ENCODE data around the gene SDR39U1. TPM values are rescaled to one million over a fixed set of nuclear protein-coding genes. Genes with fewer than 3 reads are reported as not detected.
A peak's percentile ranks its signal among the peaks of the same experiment; 100 is the strongest.

The SDR39U1 gene
- total RNA-seq, 2 experiments from 2014 or later = 43.6 to 55.5 TPM

DNA sequence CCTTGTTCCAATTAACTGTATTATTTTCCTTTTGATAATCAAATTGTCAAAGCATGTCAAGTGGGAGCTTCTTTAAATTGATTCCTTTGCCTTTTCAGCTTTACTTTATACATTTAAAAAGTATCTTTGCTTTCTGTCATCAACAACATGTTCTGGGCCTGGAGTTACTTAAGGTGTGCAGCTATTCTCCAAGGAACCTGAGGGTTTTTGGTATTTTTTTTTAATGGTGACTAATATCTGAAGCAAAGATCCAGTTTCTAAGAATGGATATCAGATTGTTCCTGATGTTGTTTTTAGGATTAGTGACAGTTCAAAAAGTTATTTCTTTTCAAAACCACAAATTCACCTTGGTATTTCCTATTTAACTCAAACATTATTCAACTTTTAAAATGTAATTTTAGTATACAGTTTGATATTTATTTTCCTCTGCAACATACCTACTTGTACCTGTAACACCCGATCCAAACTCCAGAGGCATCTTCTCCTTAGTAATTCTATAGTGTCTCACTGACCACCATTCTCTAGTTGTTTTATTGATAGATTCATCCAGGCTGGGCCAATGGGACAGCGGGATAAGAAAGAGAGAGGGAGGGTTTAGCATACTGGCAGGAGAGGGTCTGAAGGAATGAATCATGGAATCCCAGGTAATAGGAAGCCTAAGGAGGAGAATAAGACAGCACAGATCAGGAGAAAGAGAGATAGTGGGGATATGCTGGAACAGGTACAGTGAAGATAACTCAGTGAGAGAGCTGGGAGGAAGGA, 16.2 kb downstream of the SDR39U1 start:
- H3K36me3 Mint-ChIP-seq (ENCODE audit: low read depth) = peaks cover 4% of the 10 kb centered on the region
- TF ChIP-seq, protein P1, sequence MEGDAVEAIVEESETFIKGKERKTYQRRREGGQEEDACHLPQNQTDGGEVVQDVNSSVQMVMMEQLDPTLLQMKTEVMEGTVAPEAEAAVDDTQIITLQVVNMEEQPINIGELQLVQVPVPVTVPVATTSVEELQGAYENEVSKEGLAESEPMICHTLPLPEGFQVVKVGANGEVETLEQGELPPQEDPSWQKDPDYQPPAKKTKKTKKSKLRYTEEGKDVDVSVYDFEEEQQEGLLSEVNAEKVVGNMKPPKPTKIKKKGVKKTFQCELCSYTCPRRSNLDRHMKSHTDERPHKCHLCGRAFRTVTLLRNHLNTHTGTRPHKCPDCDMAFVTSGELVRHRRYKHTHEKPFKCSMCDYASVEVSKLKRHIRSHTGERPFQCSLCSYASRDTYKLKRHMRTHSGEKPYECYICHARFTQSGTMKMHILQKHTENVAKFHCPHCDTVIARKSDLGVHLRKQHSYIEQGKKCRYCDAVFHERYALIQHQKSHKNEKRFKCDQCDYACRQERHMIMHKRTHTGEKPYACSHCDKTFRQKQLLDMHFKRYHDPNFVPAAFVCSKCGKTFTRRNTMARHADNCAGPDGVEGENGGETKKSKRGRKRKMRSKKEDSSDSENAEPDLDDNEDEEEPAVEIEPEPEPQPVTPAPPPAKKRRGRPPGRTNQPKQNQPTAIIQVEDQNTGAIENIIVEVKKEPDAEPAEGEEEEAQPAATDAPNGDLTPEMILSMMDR (IDR thresholded peaks at IDR 0.05) = no peak
- no peaks in the 10 kb centered on the region for H3K9me3 Mint-ChIP-seq
- DNase-seq (no peak), ATAC-seq (no peak)
- ChIA-PET POLR2A (interaction anchor here (6.8 to 7.8 kb wide), 2 partner anchors 16 to 94 kb away, joined by 74 to 82 read pairs; partner anchors contain the start of genes ADCY4 and SDR39U1), CTCF (interaction anchor here (1.1 to 11.4 kb wide), 6 partner anchors 8 to 318 kb away, joined by 3 to 454 read pairs (median 8); partner anchors contain the start of genes ADCY4 and RIPK3)
- no peak overlapping the region for H3K4me3 Mint-ChIP-seq
- no peaks in the 10 kb centered on the region for H3K27me3 Mint-ChIP-seq
- intact Hi-C loops (cut with micrococcal nuclease) = no loop called here
- H3K27ac Mint-ChIP-seq = no peak overlapping the region
- peaks cover 27% of the 10 kb centered on the region for H3K4me1 Mint-ChIP-seq (ENCODE audit: low read depth)

DNA sequence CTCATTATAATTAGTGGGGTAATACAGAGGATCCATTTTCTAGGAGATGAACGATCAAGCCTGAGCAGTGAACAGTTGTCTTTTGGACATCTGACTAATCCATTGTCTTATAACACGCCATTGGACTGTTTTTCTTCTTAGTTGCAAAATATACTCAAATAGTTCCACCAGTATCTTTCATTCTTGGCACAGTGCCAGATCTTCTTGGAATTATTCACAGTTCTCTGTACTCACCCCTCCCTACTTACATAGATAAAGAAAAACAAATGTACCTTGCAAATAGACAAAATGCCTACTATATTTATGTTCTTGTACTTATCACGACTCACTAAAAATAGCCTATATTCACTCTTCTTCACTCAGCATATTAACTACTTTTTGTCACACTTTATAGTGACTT, 16.9 kb downstream of the SDR39U1 start:
- Mint-ChIP-seq H3K27ac (peak overlapping the region; percentile 31), H3K4me1 (ENCODE audit: low read depth) (peaks cover 23% of the 10 kb centered on the region), H3K27me3 (no peaks in the 10 kb centered on the region), H3K9me3 (no peaks in the 10 kb centered on the region), H3K4me3 (no peak overlapping the region), H3K36me3 (ENCODE audit: low read depth) (no peaks in the 10 kb centered on the region)
- TF ChIP-seq, protein P1 (IDR thresholded peaks at IDR 0.05) = no peak
- intact Hi-C loops (cut with micrococcal nuclease) = no loop called here
- DNase-seq = no peak
- ChIA-PET POLR2A (interaction anchor here (1.1 to 1.3 kb wide), 2 partner anchors 11 to 60 kb away, joined by 6 read pairs; no protein-coding TSS in a partner anchor), CTCF (interaction anchor here (0.9 to 11.4 kb wide), 7 partner anchors 11 to 118 kb away, joined by 3 to 454 read pairs (median 5); partner anchors contain the start of genes ADCY4, CIDEB and RIPK3)
- ATAC-seq = no peak

DNA sequence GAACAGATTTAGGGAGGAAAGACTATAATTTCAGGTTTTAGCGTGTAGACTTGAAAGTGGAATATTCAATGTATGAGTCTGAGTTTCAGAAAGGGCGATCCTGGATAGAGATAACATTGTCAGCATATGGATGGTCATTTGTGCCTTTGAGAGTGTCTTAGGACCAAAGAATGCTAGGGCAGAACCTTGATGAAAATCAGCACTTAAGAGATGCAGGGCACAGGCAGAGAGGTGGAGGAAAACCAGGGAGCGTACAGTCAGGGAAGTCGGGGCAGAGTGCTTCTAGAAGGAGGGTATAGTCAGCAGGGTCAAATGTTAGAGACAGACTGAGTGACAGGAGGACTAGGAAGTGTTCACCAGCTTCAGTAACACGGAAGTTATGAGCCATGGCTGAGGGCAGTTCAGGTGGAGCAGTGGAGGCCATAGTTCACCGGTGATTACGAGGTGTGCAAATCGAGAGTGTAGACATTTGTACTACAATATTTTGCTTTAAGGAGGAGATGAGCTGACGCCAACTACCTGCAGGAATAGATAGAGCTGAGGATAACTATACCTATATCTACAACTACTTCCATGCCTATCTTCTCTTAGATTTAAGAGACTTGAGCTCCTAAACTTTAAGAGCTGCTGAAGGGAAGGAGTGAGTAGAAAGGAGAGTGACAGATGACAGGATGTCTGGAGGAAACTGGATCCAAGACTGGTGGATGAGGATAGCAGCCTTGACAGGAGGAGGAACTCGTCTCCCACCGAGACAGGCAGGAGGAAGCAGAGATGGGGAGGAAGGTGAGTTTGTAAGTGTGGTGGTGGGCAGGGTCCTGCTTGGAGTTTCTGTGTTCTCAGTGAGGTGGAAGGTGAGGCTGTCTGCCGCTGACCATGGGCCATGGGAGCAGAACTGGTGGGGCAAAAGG, 19.6 kb downstream of the SDR39U1 start:
- no peak for DNase-seq
- H3K4me3 Mint-ChIP-seq = no peak overlapping the region
- intact Hi-C loops (cut with micrococcal nuclease) = no loop called here

DNA sequence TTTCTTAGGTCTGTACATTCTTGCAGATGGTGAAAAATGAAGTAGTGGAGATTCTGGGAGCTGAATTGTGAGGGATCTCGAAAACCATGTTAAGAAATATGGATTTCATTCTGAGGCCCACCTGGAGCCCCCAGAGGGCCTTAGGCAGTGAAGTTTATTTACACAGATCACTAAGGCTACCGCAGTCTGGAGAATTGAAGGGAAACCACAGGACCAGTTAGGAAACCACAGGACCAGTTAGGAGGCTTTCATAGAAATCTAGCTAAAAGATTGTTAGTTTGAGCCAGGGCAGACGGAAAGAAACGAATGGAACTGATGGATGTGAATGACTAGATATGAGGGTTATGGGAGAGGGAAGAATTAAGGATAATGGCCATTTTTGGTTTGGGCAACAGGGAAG, 20.3 kb downstream of the SDR39U1 start:
- no peaks in the 10 kb centered on the region for H3K9me3 Mint-ChIP-seq
- no peaks in the 10 kb centered on the region for H3K36me3 Mint-ChIP-seq (ENCODE audit: low read depth)
- H3K27ac Mint-ChIP-seq = no peak overlapping the region
- ChIA-PET CTCF (interaction anchor here (2.4 to 11.4 kb wide), 3 partner anchors 9 to 86 kb away, joined by 7 to 454 read pairs (median 43); partner anchors contain the start of genes ADCY4, CBLN3, KHNYN and RIPK3), POLR2A (no interaction called here)
- no peak overlapping the region for H3K4me3 Mint-ChIP-seq
- peaks cover 14% of the 10 kb centered on the region for H3K4me1 Mint-ChIP-seq (ENCODE audit: low read depth)
- no peak for ATAC-seq
- no peak for DNase-seq
- TF ChIP-seq, protein P1 (IDR thresholded peaks at IDR 0.05) = no peak
- H3K27me3 Mint-ChIP-seq = no peaks in the 10 kb centered on the region
- intact Hi-C loops (cut with micrococcal nuclease) = no loop called here

More for the DNA sequence above, 19.6 kb downstream of the SDR39U1 start:
- POLR2A ChIA-PET = interaction anchor here (0.7 to 2.2 kb wide), 3 partner anchors 9 to 14 kb away, joined by 3 to 8 read pairs (median 5); no protein-coding TSS in a partner anchor
- H3K36me3 Mint-ChIP-seq (ENCODE audit: low read depth) = no peaks in the 10 kb centered on the region
- no peak overlapping the region for H3K27ac Mint-ChIP-seq
- no peak for ATAC-seq
- H3K9me3 Mint-ChIP-seq = no peaks in the 10 kb centered on the region
- H3K27me3 Mint-ChIP-seq = no peaks in the 10 kb centered on the region
- CTCF ChIA-PET = interaction anchor here (1.4 to 11.4 kb wide), 6 partner anchors 8 to 96 kb away, joined by 4 to 454 read pairs (median 18); partner anchors contain the start of genes ADCY4, CBLN3, KHNYN and RIPK3
- TF ChIP-seq, protein P1 (IDR thresholded peaks at IDR 0.05) = no peak
- peaks cover 16% of the 10 kb centered on the region for H3K4me1 Mint-ChIP-seq (ENCODE audit: low read depth)

All from activated CD8-positive, alpha-beta T cell treated with anti-CD3 and anti-CD28 coated beads for 36 hours (primary cell).